ENCODE measurements around the gene FBXW12.

Gene FBXW12

DNA sequence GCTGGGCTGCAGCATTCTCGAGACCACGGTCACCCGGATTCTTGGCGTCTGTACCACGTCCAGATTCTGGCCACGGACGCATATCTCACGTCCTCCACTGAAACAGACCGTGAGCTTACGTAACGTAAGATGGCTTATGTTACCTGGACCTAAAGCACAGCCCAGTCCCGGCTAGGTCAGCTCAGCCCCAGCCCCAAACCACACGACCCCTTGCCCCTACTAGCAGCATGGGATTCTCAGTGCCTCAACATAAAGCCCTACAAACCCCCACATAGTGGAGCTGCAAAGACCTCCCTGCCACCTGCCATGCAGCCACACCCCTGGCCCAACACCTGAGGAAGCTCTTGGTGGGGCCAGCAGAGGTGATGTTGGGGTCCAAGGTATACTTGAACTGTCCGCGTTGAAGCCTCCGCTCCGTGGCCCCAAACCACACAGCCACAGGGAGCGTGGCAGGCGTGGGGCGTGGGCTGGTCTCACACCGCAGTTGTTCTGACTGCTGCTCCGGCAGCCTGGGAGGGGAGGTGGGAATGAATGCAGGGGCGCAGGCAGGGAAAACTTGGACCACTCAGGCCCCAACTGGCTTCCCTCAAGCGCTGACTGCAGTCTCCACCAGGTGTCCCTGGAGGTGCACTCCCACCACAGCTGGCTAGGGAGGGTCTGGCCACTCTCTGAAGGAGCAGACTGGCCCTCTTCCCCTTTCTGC is 43.4 kb downstream of the FBXW12 start:
- TF ChIP-seq FOXP2 (optimal IDR thresholded peaks at IDR 0.05; ENCODE audit: borderline replicate concordance, extremely low read depth, extremely low read length, insufficient read depth) (no peak), TAF1 (IDR thresholded peaks at IDR 0.05; ENCODE audit: borderline replicate concordance, insufficient read depth, low read length) (no peak), POLR2AphosphoS5 (IDR thresholded peaks at IDR 0.05; ENCODE audit: low read depth, low read length) (no peak), SIN3A (IDR thresholded peaks at IDR 0.05; ENCODE audit: borderline replicate concordance, insufficient read depth, low read length) (no peak)
- TF ChIP-seq, protein P1, sequence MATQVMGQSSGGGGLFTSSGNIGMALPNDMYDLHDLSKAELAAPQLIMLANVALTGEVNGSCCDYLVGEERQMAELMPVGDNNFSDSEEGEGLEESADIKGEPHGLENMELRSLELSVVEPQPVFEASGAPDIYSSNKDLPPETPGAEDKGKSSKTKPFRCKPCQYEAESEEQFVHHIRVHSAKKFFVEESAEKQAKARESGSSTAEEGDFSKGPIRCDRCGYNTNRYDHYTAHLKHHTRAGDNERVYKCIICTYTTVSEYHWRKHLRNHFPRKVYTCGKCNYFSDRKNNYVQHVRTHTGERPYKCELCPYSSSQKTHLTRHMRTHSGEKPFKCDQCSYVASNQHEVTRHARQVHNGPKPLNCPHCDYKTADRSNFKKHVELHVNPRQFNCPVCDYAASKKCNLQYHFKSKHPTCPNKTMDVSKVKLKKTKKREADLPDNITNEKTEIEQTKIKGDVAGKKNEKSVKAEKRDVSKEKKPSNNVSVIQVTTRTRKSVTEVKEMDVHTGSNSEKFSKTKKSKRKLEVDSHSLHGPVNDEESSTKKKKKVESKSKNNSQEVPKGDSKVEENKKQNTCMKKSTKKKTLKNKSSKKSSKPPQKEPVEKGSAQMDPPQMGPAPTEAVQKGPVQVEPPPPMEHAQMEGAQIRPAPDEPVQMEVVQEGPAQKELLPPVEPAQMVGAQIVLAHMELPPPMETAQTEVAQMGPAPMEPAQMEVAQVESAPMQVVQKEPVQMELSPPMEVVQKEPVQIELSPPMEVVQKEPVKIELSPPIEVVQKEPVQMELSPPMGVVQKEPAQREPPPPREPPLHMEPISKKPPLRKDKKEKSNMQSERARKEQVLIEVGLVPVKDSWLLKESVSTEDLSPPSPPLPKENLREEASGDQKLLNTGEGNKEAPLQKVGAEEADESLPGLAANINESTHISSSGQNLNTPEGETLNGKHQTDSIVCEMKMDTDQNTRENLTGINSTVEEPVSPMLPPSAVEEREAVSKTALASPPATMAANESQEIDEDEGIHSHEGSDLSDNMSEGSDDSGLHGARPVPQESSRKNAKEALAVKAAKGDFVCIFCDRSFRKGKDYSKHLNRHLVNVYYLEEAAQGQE (IDR thresholded peaks at IDR 0.05; ENCODE audit: insufficient read depth in 1 of 2, low read depth in 2 of 2, low read length in 2 of 2): no peak

DNA sequence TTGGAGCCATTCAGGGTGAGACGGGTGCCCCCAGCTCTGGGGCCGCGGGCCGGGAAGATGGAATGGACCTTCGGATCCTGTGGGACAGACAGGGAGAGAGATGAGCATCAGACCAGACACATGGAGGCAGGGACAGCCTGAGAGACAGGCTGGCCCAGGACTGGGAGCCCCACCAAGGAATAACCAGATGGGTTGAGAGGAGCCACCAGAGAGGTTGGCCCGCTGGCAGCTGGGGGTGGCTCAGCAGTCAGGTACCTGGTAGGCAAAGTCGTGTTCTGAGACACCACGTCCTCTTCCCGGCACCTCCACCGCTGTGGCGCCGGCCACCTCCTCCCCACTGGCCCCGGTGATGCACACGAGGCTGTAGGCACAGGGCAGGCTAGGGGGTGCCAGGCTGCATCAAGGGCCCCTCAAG is 44.1 kb downstream of the FBXW12 start:
- TF ChIP-seq TAF1 (IDR thresholded peaks at IDR 0.05; ENCODE audit: borderline replicate concordance, insufficient read depth, low read length) (no peak), SIN3A (IDR thresholded peaks at IDR 0.05; ENCODE audit: borderline replicate concordance, insufficient read depth, low read length) (no peak), POLR2AphosphoS5 (IDR thresholded peaks at IDR 0.05; ENCODE audit: low read depth, low read length) (no peak), FOXP2 (optimal IDR thresholded peaks at IDR 0.05; ENCODE audit: borderline replicate concordance, extremely low read depth, extremely low read length, insufficient read depth) (no peak)
- TF ChIP-seq, protein P1 (IDR thresholded peaks at IDR 0.05; ENCODE audit: insufficient read depth in 1 of 2, low read depth in 2 of 2, low read length in 2 of 2): no peak

DNA sequence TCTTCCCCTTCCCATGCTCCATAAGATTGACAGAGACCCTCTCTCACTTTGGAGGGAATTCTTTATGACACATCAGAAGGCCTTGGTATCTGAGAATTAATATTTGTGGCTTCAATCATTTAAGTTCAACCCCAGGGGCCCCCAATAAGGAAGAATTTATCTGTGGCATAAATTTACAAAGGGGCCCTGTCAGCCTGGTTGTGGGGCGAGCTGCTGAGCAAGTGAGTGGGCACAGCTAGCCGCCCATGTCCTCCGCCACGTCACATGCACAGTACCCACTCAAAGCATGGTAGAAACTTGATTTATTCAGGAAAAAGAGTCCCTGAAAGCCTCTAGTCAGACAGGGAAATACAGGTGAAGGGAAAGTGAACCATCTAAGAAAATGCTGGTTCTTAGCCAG is 44.5 kb downstream of the FBXW12 start:
- TF ChIP-seq, protein P1 (IDR thresholded peaks at IDR 0.05; ENCODE audit: insufficient read depth in 1 of 2, low read depth in 2 of 2, low read length in 2 of 2): no peak
- TF ChIP-seq SIN3A (IDR thresholded peaks at IDR 0.05; ENCODE audit: borderline replicate concordance, insufficient read depth, low read length): no peak

DNA sequence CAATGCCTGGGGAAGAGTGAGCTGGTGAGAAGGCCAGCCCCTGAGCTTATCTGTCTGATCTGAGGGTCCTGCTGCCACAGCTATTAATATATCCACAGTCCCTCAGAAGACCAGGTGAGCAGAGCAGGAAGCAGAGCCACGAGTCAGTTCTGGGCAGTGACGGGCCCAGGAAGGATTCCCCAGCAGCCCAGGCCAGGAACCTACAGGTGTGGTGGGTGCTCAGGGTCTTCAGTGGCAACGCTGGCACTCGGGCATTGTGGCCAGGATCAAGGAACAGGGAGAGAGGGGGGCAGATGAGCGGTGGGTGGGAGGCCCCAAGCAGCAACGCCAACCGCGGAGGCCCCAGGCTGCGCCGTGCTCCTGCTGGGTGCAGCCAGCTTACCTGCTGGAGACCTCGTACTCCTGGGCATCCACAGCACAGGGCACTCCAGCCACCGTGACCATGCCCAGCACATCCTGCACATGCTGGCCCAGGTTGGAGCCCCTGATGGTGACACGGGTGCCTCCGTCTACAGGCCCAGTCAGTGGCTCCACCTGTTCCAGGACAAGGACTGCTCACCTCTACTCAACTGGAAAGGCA is 45.6 kb downstream of the FBXW12 start:
- TF ChIP-seq FOXP2 (optimal IDR thresholded peaks at IDR 0.05; ENCODE audit: borderline replicate concordance, extremely low read depth, extremely low read length, insufficient read depth) (no peak), TAF1 (IDR thresholded peaks at IDR 0.05; ENCODE audit: borderline replicate concordance, insufficient read depth, low read length) (no peak), SIN3A (IDR thresholded peaks at IDR 0.05; ENCODE audit: borderline replicate concordance, insufficient read depth, low read length) (no peak)
- TF ChIP-seq, protein P1 (IDR thresholded peaks at IDR 0.05; ENCODE audit: insufficient read depth in 1 of 2, low read depth in 2 of 2, low read length in 2 of 2): no peak
